Fibroblast of lung (primary cell): ENCODE data around the gene MIOS.

Source experiments
- CTCF ChIP-seq, 2 donors: IDR thresholded peaks in 1 of 2; conservative IDR thresholded peaks in 1 of 2; 1 replicate in 1 of 2; 2 replicates in 1 of 2; pipeline ENCODE4 v1.5.1; 2011 to 2012; ENCODE audit warnings: low read length in 2 of 2, control low read depth in 1 of 2, inconsistent platforms in 1 of 2, low read depth in 1 of 2, mild to moderate bottlenecking in 1 of 2
- EZH2 ChIP-seq: IDR thresholded peaks from 2 replicates; pipeline ENCODE4 v1.5.1; 2012; ENCODE audit warnings: low read length, control low read depth, mild to moderate bottlenecking; ENCODE audit errors: missing control alignments

- TF ChIP-seq EZH2 (no peak), CTCF (conservative IDR thresholded peaks at IDR 0.05 in 1 of 2, IDR thresholded peaks at IDR 0.05 in 1 of 2; ENCODE audit: low read depth in 1 of 2, low read length in 2 of 2) (no peak)
These were observed 18.7 kb downstream of the MIOS start for GRCh38 chr7:7585241-7585928.
